Activated effector memory CD4-positive, alpha-beta T cell treated with Interleukin-2 at 50 U/mL for 16 hours (primary cell): ENCODE data around the gene CDIP1.

Experiments used
- DNase-seq: peaks from one replicate; pipeline ENCODE4 v3.0.0-alpha.2; 2020

CDIP1 gene

DNA sequence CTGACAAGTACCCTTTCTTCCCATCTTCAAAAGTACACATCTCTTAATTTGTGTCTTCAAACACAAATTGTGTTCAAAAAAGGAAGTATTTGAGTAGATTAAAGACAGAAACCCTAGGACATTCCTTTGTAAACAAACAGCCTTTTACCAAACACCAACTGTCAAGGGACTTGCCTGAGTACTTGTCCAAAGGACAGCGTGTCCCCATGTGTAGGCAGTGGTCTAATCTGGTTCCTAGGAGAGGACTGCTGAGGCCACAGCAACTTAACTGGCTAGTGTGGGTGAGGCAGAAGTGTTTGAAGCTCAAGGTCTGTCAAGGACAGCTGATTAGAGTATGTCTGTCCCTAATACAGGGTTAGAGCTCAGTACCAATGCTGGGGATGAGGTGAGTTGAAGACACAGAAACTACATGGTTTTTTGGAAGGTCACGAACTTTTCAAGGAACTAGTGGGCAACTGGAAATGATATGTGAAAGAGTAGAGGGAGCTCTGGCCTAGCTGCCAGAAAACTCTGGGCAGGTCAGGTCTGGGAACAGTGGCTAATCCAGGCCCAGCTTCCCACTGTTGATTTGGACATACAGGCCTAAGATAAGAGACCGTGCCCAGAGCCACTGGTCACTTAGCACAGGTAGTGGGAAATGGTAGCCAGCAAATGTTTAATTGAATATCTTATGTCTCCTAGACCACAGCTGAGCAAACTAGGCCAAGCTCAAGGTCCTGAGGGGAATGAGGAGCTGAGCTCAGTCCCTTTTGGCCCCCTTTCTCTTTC, 52.3 kb downstream of the CDIP1 start:
- DNase-seq, result no peak

DNA sequence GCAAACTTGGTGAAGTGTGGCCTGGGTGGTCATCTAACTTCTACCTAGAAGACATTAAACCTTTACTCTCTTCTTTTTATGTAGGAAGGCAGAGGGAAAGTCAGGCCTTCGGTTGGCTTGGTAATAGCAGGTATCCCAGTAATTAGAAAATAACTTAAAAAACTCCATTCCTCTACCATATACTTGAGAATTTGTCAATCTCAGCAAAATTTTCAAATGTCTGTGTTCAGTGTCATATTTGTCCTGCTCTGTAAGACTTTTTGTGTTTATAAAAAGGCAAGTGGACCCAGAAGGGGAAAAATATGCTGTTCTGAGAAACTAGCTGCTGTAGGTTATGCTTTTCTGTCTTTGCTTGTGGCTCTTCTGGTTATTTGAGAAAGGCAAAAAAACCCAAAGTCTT, 56.6 kb downstream of the CDIP1 start:
- no peak for DNase-seq

DNA sequence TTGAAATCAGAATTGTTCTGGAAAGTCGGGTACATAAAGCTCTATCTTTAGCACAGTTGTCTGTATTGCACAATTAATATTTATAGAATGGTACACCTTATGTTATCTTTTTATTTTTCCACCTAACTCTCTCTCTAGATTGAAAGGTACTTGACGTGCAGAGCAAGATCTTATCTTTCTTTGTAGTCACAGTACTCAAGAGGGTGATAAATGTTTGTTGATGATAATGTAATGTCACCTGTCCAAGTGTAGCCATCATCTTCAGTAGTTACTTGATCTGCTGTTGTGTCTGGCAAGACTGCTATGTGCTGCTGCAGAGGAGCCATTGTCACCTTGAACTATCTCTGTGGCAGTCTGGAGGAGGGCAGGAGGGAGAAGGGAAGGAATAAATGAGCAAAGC, 57.0 kb downstream of the CDIP1 start:
- no peak for DNase-seq

DNA sequence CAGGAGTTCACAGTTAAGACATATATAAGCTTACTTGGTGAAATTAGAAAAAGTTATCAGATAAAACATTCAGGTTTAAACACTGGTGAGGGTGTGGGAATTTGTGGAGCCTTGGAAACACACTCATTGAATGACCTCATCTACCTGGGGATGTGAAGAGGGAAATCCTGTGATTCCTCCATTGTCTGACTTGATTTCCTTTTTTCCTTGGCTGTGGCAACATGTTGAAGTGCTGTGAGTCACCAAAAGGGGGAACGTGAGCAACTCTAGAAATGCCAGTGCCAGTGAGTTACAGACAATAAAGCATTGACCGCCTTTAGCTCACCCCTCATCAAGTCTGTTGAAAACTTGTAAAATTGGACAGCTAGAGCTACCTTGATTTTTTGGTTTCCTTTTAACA, 60.6 kb downstream of the CDIP1 start:
- no peak for DNase-seq

DNA sequence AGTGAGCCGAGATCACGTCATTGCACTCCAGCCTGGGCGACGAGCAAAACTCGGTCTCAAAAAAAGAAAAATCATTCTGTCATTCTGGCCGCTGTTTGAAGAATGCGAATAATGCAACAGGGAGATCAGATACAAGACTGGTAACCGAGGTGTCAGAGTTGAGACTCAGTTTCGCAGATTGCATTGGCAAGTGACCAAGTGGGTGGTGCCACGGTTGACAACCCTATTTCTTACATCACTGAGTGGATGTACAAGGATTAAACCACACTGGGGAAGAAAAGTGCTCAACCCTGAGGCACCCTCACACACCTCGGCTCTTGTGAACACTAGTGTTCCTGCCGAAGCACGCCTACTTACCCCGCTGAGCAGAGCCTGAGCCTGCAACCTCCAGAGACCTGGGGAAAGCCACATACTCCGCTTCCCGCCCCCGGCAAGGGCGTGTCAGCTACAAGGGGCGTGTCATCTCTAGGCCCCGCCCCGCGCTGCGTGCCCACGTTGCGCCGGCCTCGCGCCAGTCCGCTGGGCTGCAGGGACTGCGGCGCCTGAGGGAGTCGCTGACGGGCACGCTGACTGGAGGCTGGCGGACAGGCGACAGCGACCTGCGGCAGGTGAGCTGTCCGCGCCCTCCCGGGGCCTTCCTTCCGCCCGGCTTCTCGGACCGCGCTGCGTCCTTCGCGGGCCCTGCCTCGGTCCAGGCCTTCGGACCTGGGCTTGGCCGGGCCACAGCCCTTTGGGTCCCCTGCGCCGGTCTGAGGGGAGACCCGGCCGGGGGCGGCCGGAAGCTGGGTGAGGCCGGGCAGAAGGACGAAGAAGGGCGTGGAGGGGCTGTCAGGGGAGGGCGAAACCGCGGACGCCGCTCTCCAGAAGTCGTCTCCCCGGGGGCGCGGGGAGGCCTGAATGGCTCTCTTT, 62.4 kb downstream of the CDIP1 start, which contains the start of gene HMOX2:
Gene HMOX2 (plus strand): TSS at position 519 of the 909 bp plus-strand sequence. CDS start 29,127 bp downstream, outside the sequence.
- peak; percentile 94 for DNase-seq

DNA sequence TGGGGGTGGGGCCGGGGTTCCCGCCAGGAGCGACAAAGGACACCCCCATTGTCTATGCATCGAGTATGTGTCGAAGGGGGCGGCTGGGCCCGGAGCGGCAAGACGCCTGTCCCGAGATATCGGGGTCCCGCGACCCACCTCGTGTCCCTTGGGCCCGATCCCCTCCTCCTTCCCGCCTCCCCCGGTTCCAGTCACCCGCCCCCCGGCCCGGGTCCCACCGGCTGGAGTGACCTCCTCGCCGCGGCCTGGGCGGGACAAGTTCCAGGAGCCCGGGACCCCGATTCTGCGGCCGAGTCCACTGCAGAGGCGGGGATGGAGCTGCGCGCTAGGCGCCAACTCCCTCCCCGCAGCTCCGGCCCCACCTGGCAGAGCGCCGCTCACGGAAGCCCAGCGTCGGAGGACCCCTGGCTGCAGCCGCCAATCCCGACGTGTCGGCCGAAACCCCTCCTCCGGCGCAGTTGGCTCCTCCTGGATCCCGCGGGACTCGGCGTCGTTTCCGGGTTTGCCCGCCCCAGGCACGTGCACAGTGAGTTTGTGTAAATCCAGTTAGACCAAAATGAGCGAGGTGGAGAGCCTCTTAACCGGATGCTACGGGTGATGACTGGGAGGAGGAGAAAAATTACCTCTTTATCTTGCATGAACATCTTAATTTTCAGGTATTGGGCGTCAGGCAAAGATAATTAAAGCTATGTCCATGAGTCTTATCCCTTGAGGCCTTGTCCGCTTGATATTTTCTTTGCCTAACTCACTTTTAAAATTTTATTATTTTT, 64.2 kb downstream of the CDIP1 start, which contains the start of gene NMRAL1:
Gene NMRAL1 (minus strand): TSS at position 434 of the 770 bp plus-strand sequence. CDS start 493 bp downstream, outside the sequence.
- peak; percentile 72 for DNase-seq

DNA sequence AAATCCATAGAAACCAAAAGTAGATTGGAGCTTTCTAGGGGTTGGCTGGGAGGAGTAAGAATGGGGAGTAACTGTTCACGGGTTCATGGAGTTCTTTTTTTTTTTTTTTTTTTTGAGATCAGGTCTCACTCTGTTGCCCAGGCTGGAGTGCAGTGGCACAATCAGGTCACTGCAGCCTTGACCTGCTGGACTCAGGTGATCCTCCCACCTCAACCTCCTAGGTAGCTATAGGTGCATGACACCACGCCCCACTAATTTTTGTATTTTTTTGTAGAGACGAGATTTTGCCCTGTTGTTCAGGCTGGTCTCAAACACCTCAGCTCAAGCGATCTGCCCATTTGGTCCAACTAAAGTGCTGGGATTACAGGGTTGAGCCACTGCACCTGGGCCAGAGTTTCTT, 65.7 kb downstream of the CDIP1 start:
- no peak for DNase-seq

DNA sequence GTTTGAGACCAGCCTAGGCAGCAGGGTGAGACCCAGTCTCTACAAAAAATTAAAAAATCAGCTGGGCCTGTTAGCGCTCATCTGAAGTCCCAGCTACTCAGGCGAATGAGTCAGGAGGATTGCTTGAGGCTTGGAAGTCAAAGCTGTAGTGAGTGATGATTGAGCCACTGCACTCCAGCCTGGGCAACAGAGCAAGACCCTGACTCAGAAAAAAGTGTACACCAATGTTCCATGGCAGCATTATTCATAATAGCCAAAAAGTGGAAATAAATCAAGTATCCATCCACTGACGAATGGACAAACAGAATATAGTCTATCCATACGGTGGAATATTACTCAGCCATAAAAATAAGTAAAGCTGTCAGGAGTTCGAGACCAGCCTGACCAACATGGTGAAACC, 66.7 kb downstream of the CDIP1 start:
- DNase-seq, result no peak

DNA sequence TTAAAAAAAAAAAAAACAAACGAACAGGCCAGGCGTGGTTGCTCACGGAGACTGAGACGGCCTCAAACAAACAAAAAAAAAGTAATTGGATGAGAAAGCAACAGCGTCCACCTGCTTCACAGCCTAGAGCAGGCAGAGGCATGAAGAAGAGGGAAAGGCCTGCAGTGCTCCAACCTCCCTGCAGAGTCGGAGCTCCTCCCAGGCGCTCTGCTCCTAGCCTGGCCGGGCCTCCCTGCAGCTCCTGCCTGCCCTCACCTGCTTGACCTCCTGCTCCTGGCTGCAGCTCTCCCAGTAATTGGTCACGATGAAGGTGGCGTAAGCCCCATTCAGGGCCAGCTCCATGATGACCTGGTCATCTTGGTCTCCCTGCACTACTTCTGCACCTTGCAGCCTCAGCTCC, 69.6 kb downstream of the CDIP1 start:
- DNase-seq, result no peak

DNA sequence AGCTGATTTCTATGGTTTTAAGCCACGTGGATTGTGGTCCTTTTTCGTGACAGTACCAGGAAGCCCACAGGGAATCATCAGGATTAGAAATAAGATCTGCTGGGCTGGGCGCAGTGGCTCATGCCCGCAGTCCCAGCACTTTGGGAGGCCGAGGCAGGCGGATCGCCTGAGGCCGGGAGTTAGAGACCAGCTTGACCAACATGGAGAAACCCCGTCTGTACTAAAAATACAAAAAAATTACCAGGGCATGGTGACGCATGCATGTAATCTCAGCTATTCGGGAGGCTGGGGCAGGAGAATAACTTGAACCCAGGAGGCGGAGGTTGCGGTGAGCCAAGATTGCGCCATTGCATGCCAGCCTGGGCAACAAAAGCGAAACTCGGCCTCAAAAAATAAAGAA, 70.7 kb downstream of the CDIP1 start:
- no peak for DNase-seq

DNA sequence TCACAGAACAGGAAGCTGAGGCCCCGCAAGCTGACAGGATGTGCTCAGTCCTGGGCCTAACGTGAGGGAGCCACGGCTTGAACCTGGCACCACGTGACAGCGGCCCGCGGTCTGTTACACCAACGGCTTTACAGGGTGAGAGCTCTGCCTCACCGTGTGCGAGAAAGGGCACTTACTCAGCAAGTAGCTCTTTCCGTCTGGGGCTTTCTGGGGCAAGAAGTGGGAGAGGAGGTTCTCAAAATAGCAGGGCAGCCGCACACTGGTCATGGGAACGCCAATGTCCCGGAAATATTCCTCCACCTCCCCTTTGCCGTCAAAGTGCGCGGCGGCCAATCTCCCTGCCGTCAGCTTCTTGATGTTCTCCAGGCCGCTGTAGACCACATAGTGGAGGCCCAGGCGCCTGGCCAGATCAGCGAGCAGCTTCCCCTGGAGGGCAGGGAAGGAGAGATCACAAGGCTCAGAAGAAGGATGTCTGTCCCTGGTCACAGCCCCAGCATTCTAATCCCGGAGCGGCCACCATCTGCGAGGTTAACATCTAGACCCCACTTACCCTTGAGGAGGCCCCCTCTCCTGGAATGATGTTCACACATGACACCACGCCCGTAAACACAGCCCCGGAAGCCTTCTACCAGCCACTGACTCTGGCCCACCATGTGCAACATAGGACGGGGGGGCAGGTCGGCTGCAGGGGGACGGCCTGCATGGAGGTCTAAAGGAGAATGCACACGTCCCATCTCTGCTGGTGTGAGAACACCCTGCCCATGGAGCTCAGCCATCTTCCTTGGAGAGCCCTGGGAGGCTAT, 72.4 kb downstream of the CDIP1 start:
- DNase-seq, result peak; percentile 69

DNA sequence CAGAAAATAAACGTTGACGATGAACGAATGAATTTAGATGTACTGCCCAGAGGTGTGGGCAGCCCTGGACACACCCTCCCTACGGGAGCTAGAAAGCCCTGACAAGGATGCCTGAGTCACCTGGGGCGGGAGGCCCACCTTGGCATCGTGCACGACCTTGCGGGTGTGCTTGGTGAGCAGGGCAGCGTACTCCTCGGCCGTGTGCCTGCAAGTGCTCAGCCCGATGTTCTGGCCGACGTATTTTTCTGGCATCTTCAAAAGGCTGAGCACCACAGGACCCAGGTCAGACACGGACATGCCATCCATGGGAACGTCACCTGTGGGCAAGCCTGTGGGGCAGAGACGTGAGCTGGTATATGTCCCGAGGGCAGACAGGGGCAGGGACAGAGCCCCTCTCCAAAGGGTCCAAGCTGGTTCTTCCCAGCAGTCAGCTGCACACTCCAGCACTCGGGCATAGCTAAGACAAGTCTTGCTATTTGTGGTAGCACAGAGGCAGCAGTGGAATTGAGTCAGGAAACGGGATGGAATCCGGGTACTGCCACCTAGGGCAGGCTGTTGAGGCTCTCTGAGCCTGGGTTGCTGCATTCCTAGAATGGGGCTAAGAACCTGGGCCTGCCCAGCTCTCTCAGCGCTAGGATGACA, 74.9 kb downstream of the CDIP1 start:
- DNase-seq, result no peak

DNA sequence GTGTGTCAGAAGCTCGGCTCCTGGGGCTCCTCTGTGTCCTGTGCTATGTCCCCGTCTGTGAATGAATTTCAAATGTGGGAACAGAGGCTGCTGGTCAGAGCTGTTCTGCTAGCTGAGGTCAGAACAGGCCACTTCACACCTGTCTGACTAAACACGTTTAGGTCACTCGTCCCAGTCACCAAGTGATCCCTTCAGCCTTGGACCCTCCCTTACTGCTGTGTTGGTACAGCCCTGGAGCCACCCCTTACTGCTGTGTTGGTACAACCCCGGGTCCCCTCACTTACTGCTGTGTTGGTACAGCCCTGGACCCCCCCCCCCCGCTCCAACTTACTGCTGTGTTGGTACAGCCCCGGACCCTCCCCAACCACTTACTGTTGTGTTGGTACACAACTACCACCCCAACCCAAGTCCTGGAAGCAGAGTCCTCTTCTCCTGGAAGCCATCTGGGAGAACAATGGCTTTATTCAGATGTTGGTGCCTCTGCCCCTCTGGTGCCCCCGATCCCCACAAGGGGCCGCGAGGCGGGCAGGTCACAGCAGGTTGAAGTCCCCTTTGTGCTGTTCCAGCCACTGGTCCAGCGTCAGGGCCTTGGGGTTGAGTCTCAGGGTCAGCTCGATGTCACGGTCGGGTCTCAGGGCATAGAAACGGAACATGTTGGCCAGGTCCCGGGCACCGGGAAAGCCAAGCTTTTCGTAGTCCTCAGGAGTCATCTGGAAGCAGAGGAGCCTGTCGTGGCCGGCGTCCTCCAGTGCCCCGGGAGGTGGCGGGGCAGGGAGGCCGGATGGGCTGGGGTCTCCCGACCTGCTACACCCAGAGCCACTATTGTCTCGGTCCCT, 77.1 kb downstream of the CDIP1 start:
- DNase-seq, result no peak

DNA sequence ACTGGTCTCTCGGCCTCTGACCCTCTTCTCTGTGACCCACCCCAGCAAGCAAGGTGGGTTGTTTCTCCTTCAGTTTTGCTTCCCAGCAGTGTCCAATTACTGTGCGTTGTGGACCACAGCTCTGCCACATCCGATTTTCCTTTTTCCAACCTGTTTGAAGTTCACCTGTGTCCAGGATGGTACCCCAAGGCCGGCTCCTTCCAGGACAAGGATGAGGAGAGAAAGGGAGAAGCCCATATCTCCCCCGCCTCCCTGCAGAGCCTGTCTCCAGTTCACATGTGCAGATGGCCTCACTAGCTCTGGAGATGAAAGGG, 77.7 kb downstream of the CDIP1 start:
- no peak for DNase-seq
